HepG2 (cell line): ENCODE data around the gene ANKRD13C. TPM values are rescaled to one million over a fixed set of nuclear protein-coding genes. Genes with fewer than 3 reads are reported as not detected.

Experiments
- ARID4A ChIP-seq: sonication (generic); formaldehyde crosslinking; IDR thresholded peaks from 2 replicates; pipeline ENCODE4 v1.5.0; 2020; ENCODE audit warnings: mild to moderate bottlenecking, missing genetic modification reagents, borderline replicate concordance
- ATF5 ChIP-seq: sonication (generic); formaldehyde crosslinking; IDR thresholded peaks from 2 replicates; pipeline ENCODE4 v1.4.0; 2020; ENCODE audit warnings: mild to moderate bottlenecking, low read depth, missing genetic modification reagents
- FOXO4 ChIP-seq: sonication (generic); formaldehyde crosslinking; conservative IDR thresholded peaks from 2 replicates; pipeline ENCODE4 v1.8.1; 2023; ENCODE audit warnings: missing genetic modification reagents
- GMEB1 ChIP-seq: sonication (generic); formaldehyde crosslinking; IDR thresholded peaks from 2 replicates; pipeline ENCODE4 v1.5.1; 2020; ENCODE audit warnings: missing genetic modification reagents, mild to moderate bottlenecking, borderline replicate concordance
- IKZF1 ChIP-seq: fragments of 450-650 bp; IDR thresholded peaks from 2 replicates; pipeline ENCODE4 v1.7.1; 2016
- MED13 ChIP-seq: sonication (generic); formaldehyde crosslinking; IDR thresholded peaks from 2 replicates; pipeline ENCODE4 v1.5.0; 2020; ENCODE audit warnings: missing genetic modification reagents
- MTA1 ChIP-seq: sonication (generic); formaldehyde crosslinking; IDR thresholded peaks from 2 replicates; pipeline ENCODE4 v1.4.0; 2020; ENCODE audit warnings: missing genetic modification reagents, mild to moderate bottlenecking, borderline replicate concordance
- MTF2 ChIP-seq: sonication (generic); formaldehyde crosslinking; IDR thresholded peaks from 2 replicates; pipeline ENCODE4 v1.5.0; 2020; ENCODE audit warnings: missing genetic modification reagents, borderline replicate concordance
- NBN ChIP-seq: fragments of 450-650 bp; conservative IDR thresholded peaks from 2 replicates; pipeline ENCODE4 v1.6.1; 2017
- NFE2L1 ChIP-seq: sonication (generic); formaldehyde crosslinking; IDR thresholded peaks from 2 replicates; pipeline ENCODE4 v1.4.0; 2020; ENCODE audit warnings: missing genetic modification reagents, mild to moderate bottlenecking, borderline replicate concordance
- NR2C2 ChIP-seq: sonication (generic); formaldehyde crosslinking; IDR thresholded peaks from 2 replicates; pipeline ENCODE4 v1.4.0; 2020; ENCODE audit warnings: missing genetic modification reagents, mild to moderate bottlenecking, moderate library complexity, borderline replicate concordance
- ONECUT2 ChIP-seq: sonication (generic); formaldehyde crosslinking; IDR thresholded peaks from 2 replicates; pipeline ENCODE4 v1.4.0; 2020; ENCODE audit warnings: missing genetic modification reagents
- RBFOX2 ChIP-seq: fragments of 200-400 bp; formaldehyde crosslinking; IDR thresholded peaks from 2 replicates; pipeline ENCODE4 v1.6.1; 2017; ENCODE audit warnings: low read depth, mild to moderate bottlenecking, low read length
- RFXANK ChIP-seq: IDR thresholded peaks from 2 replicates; pipeline ENCODE4 v1.6.1; 2016
- RORA ChIP-seq: sonication (generic); formaldehyde crosslinking; IDR thresholded peaks from 2 replicates; pipeline ENCODE4 v1.5.0; 2020; ENCODE audit warnings: mild to moderate bottlenecking, missing genetic modification reagents, moderate library complexity
- SUZ12 ChIP-seq: fragments of 150-350 bp; IDR thresholded peaks from 2 replicates; pipeline ENCODE4 v1.6.1; 2014; ENCODE audit warnings: low read depth, low read length
- ZBTB7B ChIP-seq: sonication (generic); formaldehyde crosslinking; IDR thresholded peaks from 2 replicates; pipeline ENCODE4 v1.4.0; 2020; ENCODE audit warnings: missing genetic modification reagents
- ZNF12 ChIP-seq: sonication (generic); formaldehyde crosslinking; IDR thresholded peaks from 2 replicates; pipeline ENCODE4 v1.5.0; 2020; ENCODE audit warnings: missing genetic modification reagents
- ZNF275 ChIP-seq: sonication (generic); formaldehyde crosslinking; IDR thresholded peaks from 2 replicates; pipeline ENCODE4 v1.8.0; 2022; ENCODE audit warnings: missing genetic modification reagents, mild to moderate bottlenecking, inconsistent platforms, borderline replicate concordance
- ZNF354B ChIP-seq: sonication (generic); formaldehyde crosslinking; IDR thresholded peaks from 2 replicates; pipeline ENCODE4 v1.8.0; 2022; ENCODE audit warnings: mild to moderate bottlenecking, missing genetic modification reagents
- ZNF547 ChIP-seq: sonication (generic); formaldehyde crosslinking; IDR thresholded peaks from 2 replicates; pipeline ENCODE4 v1.5.1; 2020; ENCODE audit warnings: mild to moderate bottlenecking, missing genetic modification reagents
- ZNF564 ChIP-seq: sonication (generic); formaldehyde crosslinking; IDR thresholded peaks from 2 replicates; pipeline ENCODE4 v1.8.1; 2023; ENCODE audit warnings: mild to moderate bottlenecking, missing genetic modification reagents
- ZNF598 ChIP-seq: sonication (generic); formaldehyde crosslinking; IDR thresholded peaks from 2 replicates; pipeline ENCODE4 v1.5.1; 2020; ENCODE audit warnings: mild to moderate bottlenecking, missing genetic modification reagents, borderline replicate concordance
- ZNF776 ChIP-seq: sonication (generic); formaldehyde crosslinking; IDR thresholded peaks from 2 replicates; pipeline ENCODE4 v1.4.0; 2020; ENCODE audit warnings: mild to moderate bottlenecking, missing genetic modification reagents
- polyA plus RNA-seq, 8 experiments: library from polyadenylated mRNA; depleted of rRNA in 3 of 8; stranded (reverse) in 7 of 8; unstranded in 1 of 8; fragments of >200 nt; fragmentation: Illumina TruSeq in 4 of 8; extraction: Trizol in 4 of 8; gene quantifications; 2 replicates each; pipeline versions ENCODE4 v1.2.1 to v1.2.3, GENCODE V29; 2011 to 2016; ENCODE audit warnings: low read depth in 4 of 8, missing spikeins in 1 of 8, mixed read lengths in 1 of 8; ENCODE audit not compliant: insufficient read depth in 1 of 8
- total RNA-seq, 5 experiments: library from RNA; depleted of rRNA; stranded (reverse); fragments of >200 nt; fragmentation: Illumina TruSeq; extraction: Trizol; gene quantifications; 2 replicates each; pipeline ENCODE4 v1.2.3, GENCODE V29; 2016; ENCODE audit warnings: low read depth in 1 of 5

Gene ANKRD13C
- total and polyA plus RNA-seq, 2 of the 13 experiments (the other 11 are each of a cell fraction or from before 2014, with no cell fraction given) = 6.2 to 17.6 TPM

- TF ChIP-seq ARID4A (CRISPR knock-in tag) = no peak
- TF ChIP-seq ZNF354B (CRISPR knock-in tag) = no peak
- no peak for TF ChIP-seq SUZ12
- no peak for TF ChIP-seq GMEB1 (CRISPR knock-in tag)
- TF ChIP-seq IKZF1 = no peak
- TF ChIP-seq NR2C2 (CRISPR knock-in tag) = no peak
- 0 out of 2 replicates have a peak, but pooled peaks have one; percentile 3 for TF ChIP-seq ZNF776 (CRISPR knock-in tag)
- no peak for TF ChIP-seq ZNF598 (CRISPR knock-in tag)
- TF ChIP-seq RORA (CRISPR knock-in tag) = no peak
- TF ChIP-seq MTA1 (CRISPR knock-in tag) = no peak
- TF ChIP-seq ATF5 (CRISPR knock-in tag) = no peak
- no peak for TF ChIP-seq NFE2L1 (CRISPR knock-in tag)
- TF ChIP-seq NBN = no peak
- TF ChIP-seq ZNF12 (CRISPR knock-in tag) = no peak
- TF ChIP-seq ONECUT2 (CRISPR knock-in tag) = no peak
- TF ChIP-seq RBFOX2 = no peak
- no peak for TF ChIP-seq ZBTB7B
- 0 out of 2 replicates have a peak, but pooled peaks have one; percentile 9 for TF ChIP-seq FOXO4 (CRISPR knock-in tag)
- peak; percentile 34; the same call in 1 of the 2 replicates for TF ChIP-seq MTF2 (CRISPR knock-in tag)
- TF ChIP-seq MED13 (CRISPR knock-in tag) = no peak
- TF ChIP-seq ZNF564 = no peak
- TF ChIP-seq ZNF547 (CRISPR knock-in tag) = no peak
- no peak for TF ChIP-seq RFXANK (CRISPR knock-in tag)
- no peak for TF ChIP-seq ZNF275 (CRISPR knock-in tag)
Observed at GRCh38 chr1:70355111-70355407, 537 bp upstream of the ANKRD13C start (continued).
